Vagina (tissue), 2 donors: ENCODE results near the gene EXOC6B. TPM values are rescaled to one million over a fixed set of nuclear protein-coding genes. Genes with fewer than 3 reads are reported as not detected.

ENCODE experiments used
- DNase-seq, 2 donors: peaks; one replicate each; pipeline ENCODE4 v3.0.0-alpha.2; 2017; ENCODE audit errors: extremely low spot score in 2 of 2
- H3K27ac ChIP-seq: fragments of 200-600 bp; sonication (generic); one replicate; pipeline ENCODE4 v1.5.1; 2019
- H3K27me3 ChIP-seq: fragments of 200-600 bp; sonication (generic); one replicate; pipeline ENCODE4 v1.5.1; 2019
- H3K36me3 ChIP-seq, 2 donors: fragments of 200-600 bp; sonication (generic); one replicate each; pipeline ENCODE4 v1.5.1; 2017 to 2019
- H3K4me1 ChIP-seq: fragments of 200-600 bp; sonication (generic); one replicate; pipeline ENCODE4 v1.5.1; 2019
- H3K4me3 ChIP-seq, 2 donors: fragments of 200-600 bp; sonication (generic); 1 replicate in 1 of 2; 2 replicates in 1 of 2; pipeline ENCODE4 v1.5.1; 2016 to 2019
- H3K9me3 ChIP-seq: fragments of 200-600 bp; sonication (generic); one replicate; pipeline ENCODE4 v1.5.1; 2019
- CTCF ChIP-seq, 3 experiments: fragments of 450-650 bp in 2 of 3; fragments of 200-600 bp in 1 of 3; sonication (generic) in 1 of 3; IDR thresholded peaks; one replicate each; pipeline ENCODE4 v1.5.1; 2017 to 2019; ENCODE audit warnings: antibody characterized with exemption in 3 of 3, mild to moderate bottlenecking in 2 of 3, moderate library complexity in 2 of 3
- POLR2A ChIP-seq, 2 donors: fragments of 450-650 bp; IDR thresholded peaks; one replicate each; pipeline ENCODE4 v1.6.1; 2017; ENCODE audit warnings: antibody characterized with exemption in 2 of 2, mild to moderate bottlenecking in 2 of 2, moderate library complexity in 2 of 2
- POLR2AphosphoS5 ChIP-seq, 2 donors: sonication (generic); formaldehyde crosslinking; IDR thresholded peaks; one replicate each; pipeline ENCODE4 v1.9.0; 2017; ENCODE audit warnings: antibody characterized with exemption in 2 of 2, mild to moderate bottlenecking in 2 of 2, low read depth in 1 of 2; ENCODE audit not compliant: insufficient read depth in 1 of 2
- intact Hi-C: fragments of 100-400 bp; cut with DNase I; formaldehyde crosslinking; loops from one replicate; pipeline ENCODE4 v1.15.1; 2023
- total RNA-seq: library from RNA; depleted of rRNA; stranded (reverse); fragments of >200 nt; gene quantifications from one replicate; pipeline ENCODE4 v1.2.3, GENCODE V29; 2016

Gene EXOC6B
- total RNA-seq, 1 donor from 2014 or later = 41.5 TPM

GRCh38 chr2:72414137-72414760, 411.6 kb downstream of the EXOC6B start:
- H3K36me3 ChIP-seq = no peaks in the 10 kb centered on the region
- no peaks in the 10 kb centered on the region for H3K9me3 ChIP-seq
- no peak for DNase-seq
- H3K4me1 ChIP-seq = no peaks in the 10 kb centered on the region
- no peak overlapping the region for H3K27ac ChIP-seq
- H3K4me3 ChIP-seq = no peak overlapping the region
- intact Hi-C loops = no loop called here
- H3K27me3 ChIP-seq = no peaks in the 10 kb centered on the region
- TF ChIP-seq POLR2AphosphoS5 (IDR thresholded peaks at IDR 0.05; ENCODE audit: insufficient read depth in 1 of 2, low read depth in 1 of 2) = no peak
- no peak for TF ChIP-seq POLR2A (IDR thresholded peaks at IDR 0.05)
- no peak for TF ChIP-seq CTCF (IDR thresholded peaks at IDR 0.05)

- no peak overlapping the region for H3K27ac ChIP-seq
- TF ChIP-seq POLR2A (IDR thresholded peaks at IDR 0.05) (no peak), CTCF (IDR thresholded peaks at IDR 0.05) (no peak), POLR2AphosphoS5 (IDR thresholded peaks at IDR 0.05; ENCODE audit: insufficient read depth in 1 of 2, low read depth in 1 of 2) (no peak)
- no peak for DNase-seq
- H3K4me3 ChIP-seq = no peak overlapping the region
- intact Hi-C loops = no loop called here
- no peaks in the 10 kb centered on the region for H3K36me3 ChIP-seq
- H3K4me1 ChIP-seq = no peaks in the 10 kb centered on the region
- no peaks in the 10 kb centered on the region for H3K9me3 ChIP-seq
- H3K27me3 ChIP-seq = no peaks in the 10 kb centered on the region
These were observed 412.1 kb downstream of the EXOC6B start for GRCh38 chr2:72413716-72414115.

DNA sequence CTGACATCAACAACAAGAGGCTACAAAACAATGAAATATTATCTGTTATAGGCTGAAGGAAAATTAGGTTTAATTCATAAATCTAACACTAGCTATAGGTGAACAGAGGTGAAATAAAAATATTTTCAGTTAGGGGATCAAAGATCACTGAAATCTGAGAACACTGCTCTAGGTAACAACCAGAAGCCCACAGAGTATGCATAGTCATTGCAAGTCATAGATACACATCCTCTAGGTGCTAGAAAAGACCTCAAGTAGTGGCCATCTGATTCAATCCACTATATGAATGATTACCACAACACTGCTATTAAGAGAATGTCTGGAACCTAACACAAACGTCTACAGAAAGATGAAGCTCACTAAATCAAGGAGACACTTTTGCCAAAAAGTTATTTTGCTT, 413.6 kb downstream of the EXOC6B start:
- DNase-seq = no peak
- intact Hi-C loops = no loop called here
- Histone ChIP-seq H3K4me1 (no peaks in the 10 kb centered on the region), H3K27me3 (no peaks in the 10 kb centered on the region), H3K9me3 (no peaks in the 10 kb centered on the region), H3K4me3 (no peak overlapping the region), H3K27ac (no peak overlapping the region), H3K36me3 (no peaks in the 10 kb centered on the region)
- TF ChIP-seq CTCF (IDR thresholded peaks at IDR 0.05) (no peak), POLR2AphosphoS5 (IDR thresholded peaks at IDR 0.05; ENCODE audit: insufficient read depth in 1 of 2, low read depth in 1 of 2) (no peak), POLR2A (IDR thresholded peaks at IDR 0.05) (no peak)

DNA sequence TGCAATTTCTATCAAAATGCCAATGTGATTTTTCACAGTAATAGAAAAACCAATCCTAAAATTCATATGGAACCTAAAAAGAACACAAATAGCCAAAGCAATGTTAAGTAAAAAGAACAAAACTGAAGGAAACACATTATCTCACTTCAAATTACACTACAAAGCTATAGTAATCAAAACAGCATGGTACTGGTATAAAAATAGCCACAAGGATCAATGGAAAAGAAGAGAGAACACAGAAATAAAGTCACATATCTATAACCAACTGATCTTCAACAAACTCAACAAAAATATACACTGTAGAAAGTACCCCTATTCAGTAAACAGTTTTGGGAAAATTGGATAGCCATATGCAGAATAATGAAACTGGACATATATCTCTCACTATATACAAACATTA, 426.0 kb downstream of the EXOC6B start:
- intact Hi-C loops = no loop called here
- TF ChIP-seq POLR2AphosphoS5 (IDR thresholded peaks at IDR 0.05; ENCODE audit: insufficient read depth in 1 of 2, low read depth in 1 of 2) (no peak), CTCF (IDR thresholded peaks at IDR 0.05) (no peak), POLR2A (IDR thresholded peaks at IDR 0.05) (no peak)
- Histone ChIP-seq H3K4me1 (peaks cover 5% of the 10 kb centered on the region), H3K4me3 (no peak overlapping the region), H3K27ac (no peak overlapping the region), H3K9me3 (no peaks in the 10 kb centered on the region), H3K36me3 (no peaks in the 10 kb centered on the region), H3K27me3 (no peaks in the 10 kb centered on the region)
- no peak for DNase-seq

- no peak for TF ChIP-seq POLR2AphosphoS5 (IDR thresholded peaks at IDR 0.05; ENCODE audit: insufficient read depth in 1 of 2, low read depth in 1 of 2)
- no peak for TF ChIP-seq CTCF (IDR thresholded peaks at IDR 0.05)
- intact Hi-C loops = no loop called here
- no peak overlapping the region for H3K27ac ChIP-seq
- DNase-seq = no peak
- H3K27me3 ChIP-seq = no peaks in the 10 kb centered on the region
- no peak overlapping the region for H3K4me3 ChIP-seq
- H3K36me3 ChIP-seq = no peaks in the 10 kb centered on the region
- no peaks in the 10 kb centered on the region for H3K9me3 ChIP-seq
- H3K4me1 ChIP-seq = peaks cover 8% of the 10 kb centered on the region
These were observed 430.7 kb downstream of the EXOC6B start for GRCh38 chr2:72395096-72395495.
